HepG2 (cell line): ENCODE results near the gene HCFC1R1. TPM values are rescaled to one million over a fixed set of nuclear protein-coding genes. Genes with fewer than 3 reads are reported as not detected.

Experiments
- DRAP1 ChIP-seq: IDR thresholded peaks from 2 replicates; pipeline ENCODE4 v1.6.1; 2016; ENCODE audit warnings: missing genetic modification reagents, missing compliant biosample characterization
- IKZF1 ChIP-seq: fragments of 450-650 bp; IDR thresholded peaks from 2 replicates; pipeline ENCODE4 v1.7.1; 2016
- MTA3 ChIP-seq: sonication (generic); formaldehyde crosslinking; IDR thresholded peaks from 2 replicates; pipeline ENCODE4 v1.4.0; 2020; ENCODE audit warnings: missing genetic modification reagents
- NAIF1 ChIP-seq: sonication (generic); formaldehyde crosslinking; IDR thresholded peaks from 2 replicates; pipeline ENCODE4 v1.5.0; 2020; ENCODE audit warnings: mild to moderate bottlenecking, missing genetic modification reagents, borderline replicate concordance
- NCOA1 ChIP-seq: sonication (generic); formaldehyde crosslinking; IDR thresholded peaks from 2 replicates; pipeline ENCODE4 v1.9.0; 2021; ENCODE audit warnings: missing genetic modification reagents
- NFAT5 ChIP-seq: sonication (generic); formaldehyde crosslinking; IDR thresholded peaks from 2 replicates; pipeline ENCODE4 v1.4.0; 2020; ENCODE audit warnings: missing genetic modification reagents
- PAWR ChIP-seq: sonication (generic); formaldehyde crosslinking; IDR thresholded peaks from 2 replicates; pipeline ENCODE4 v1.4.0; 2020; ENCODE audit warnings: missing genetic modification reagents, mild to moderate bottlenecking, borderline replicate concordance
- ZFP91 ChIP-seq: sonication (generic); formaldehyde crosslinking; IDR thresholded peaks from 2 replicates; pipeline ENCODE4 v1.9.0; 2022; ENCODE audit warnings: missing genetic modification reagents, mild to moderate bottlenecking, borderline replicate concordance
- ZNF232 ChIP-seq: sonication (generic); formaldehyde crosslinking; IDR thresholded peaks from 2 replicates; pipeline ENCODE4 v1.4.0; 2020; ENCODE audit warnings: missing genetic modification reagents, borderline replicate concordance
- ZNF234 ChIP-seq: sonication (generic); formaldehyde crosslinking; conservative IDR thresholded peaks from 2 replicates; pipeline ENCODE4 v1.5.1; 2020; ENCODE audit warnings: mild to moderate bottlenecking, missing genetic modification reagents
- ZNF263 ChIP-seq: sonication (generic); formaldehyde crosslinking; IDR thresholded peaks from 2 replicates; pipeline ENCODE4 v1.4.0; 2020; ENCODE audit warnings: missing genetic modification reagents
- ZNF512B ChIP-seq: sonication (generic); formaldehyde crosslinking; IDR thresholded peaks from 2 replicates; pipeline ENCODE4 v1.5.1; 2020; ENCODE audit warnings: missing genetic modification reagents, mild to moderate bottlenecking, borderline replicate concordance
- ZNF740 ChIP-seq: sonication (generic); formaldehyde crosslinking; IDR thresholded peaks from 2 replicates; pipeline ENCODE4 v1.4.0; 2020; ENCODE audit warnings: missing genetic modification reagents
- polyA plus RNA-seq, 8 experiments: library from polyadenylated mRNA; depleted of rRNA in 3 of 8; stranded (reverse) in 7 of 8; unstranded in 1 of 8; fragments of >200 nt; fragmentation: Illumina TruSeq in 4 of 8; extraction: Trizol in 4 of 8; gene quantifications; 2 replicates each; pipeline versions ENCODE4 v1.2.1 to v1.2.3, GENCODE V29; 2011 to 2016; ENCODE audit warnings: low read depth in 4 of 8, missing spikeins in 1 of 8, mixed read lengths in 1 of 8; ENCODE audit not compliant: insufficient read depth in 1 of 8
- total RNA-seq, 5 experiments: library from RNA; depleted of rRNA; stranded (reverse); fragments of >200 nt; fragmentation: Illumina TruSeq; extraction: Trizol; gene quantifications; 2 replicates each; pipeline ENCODE4 v1.2.3, GENCODE V29; 2016; ENCODE audit warnings: low read depth in 1 of 5

The HCFC1R1 gene
- total and polyA plus RNA-seq, 2 of the 13 experiments (the other 11 are each of a cell fraction or from before 2014, with no cell fraction given), result 13.8 to 16.1 TPM

- TF ChIP-seq NFAT5 (no peak), ZNF263 (CRISPR knock-in tag) (peak; percentile 0; the same call in 1 of the 2 replicates), ZNF232 (no peak), ZFP91 (CRISPR knock-in tag) (peak; percentile 7; the same call in 1 of the 2 replicates), IKZF1 (no peak), ZNF234 (CRISPR knock-in tag) (no peak), ZNF512B (no peak), ZNF740 (CRISPR knock-in tag) (no peak), DRAP1 (CRISPR knock-in tag) (no peak), PAWR (peak; percentile 65; the same call in 1 of the 2 replicates), NAIF1 (CRISPR knock-in tag) (no peak), MTA3 (no peak), NCOA1 (CRISPR knock-in tag) (0 out of 2 replicates have a peak, but pooled peaks have one; percentile 7)
Measured at GRCh38 chr16:3065742-3066439, 42.1 kb upstream of the HCFC1R1 start (continued).
